ENCODE data around the gene VSIG2.
A peak's percentile ranks its signal among the peaks of the same experiment; 100 is the strongest.

The VSIG2 gene

DNA sequence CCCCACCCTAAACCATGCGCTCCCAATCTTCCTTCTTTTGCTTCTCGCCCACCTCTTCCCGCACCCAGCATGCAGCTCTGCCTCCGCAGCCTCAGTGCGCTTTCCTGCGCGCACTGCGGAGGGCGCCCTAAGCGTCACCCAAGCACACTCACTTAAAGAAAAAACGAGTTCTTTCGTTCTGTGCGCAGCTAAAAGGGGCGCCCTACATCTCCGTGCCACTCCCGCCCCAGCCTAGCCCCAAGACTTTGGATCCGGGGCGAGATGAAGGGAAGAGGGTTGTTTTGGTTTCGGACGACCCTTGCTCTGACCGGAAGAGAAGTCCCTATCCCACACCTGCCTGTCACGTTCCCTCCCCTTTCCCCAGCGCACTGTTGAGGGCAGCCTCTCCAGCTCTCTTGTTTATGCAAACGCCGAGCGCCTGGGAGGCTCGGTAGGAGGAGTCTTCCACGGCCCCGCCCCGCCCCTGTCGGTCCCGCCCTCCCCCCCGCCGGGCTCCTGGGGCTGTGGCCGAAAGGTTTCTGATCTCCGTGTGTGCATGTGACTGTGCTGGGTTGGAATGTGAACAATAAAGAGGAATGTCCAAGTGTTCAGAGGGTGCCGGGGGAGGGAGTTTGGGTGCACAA, 5.3 kb downstream of the VSIG2 start:
- DNase-seq, result peak; percentile 65

- no peak for DNase-seq
Measured at GRCh38 chr11:124745835-124746620, 6.0 kb downstream of the VSIG2 start.

- no peak for DNase-seq
Measured at GRCh38 chr11:124745270-124745834, 6.7 kb downstream of the VSIG2 start.

GRCh38 chr11:124743050-124743449, 9.0 kb downstream of the VSIG2 start:
- DNase-seq, result no peak

GRCh38 chr11:124742555-124742954, 9.5 kb downstream of the VSIG2 start:
- DNase-seq, result no peak

DNA sequence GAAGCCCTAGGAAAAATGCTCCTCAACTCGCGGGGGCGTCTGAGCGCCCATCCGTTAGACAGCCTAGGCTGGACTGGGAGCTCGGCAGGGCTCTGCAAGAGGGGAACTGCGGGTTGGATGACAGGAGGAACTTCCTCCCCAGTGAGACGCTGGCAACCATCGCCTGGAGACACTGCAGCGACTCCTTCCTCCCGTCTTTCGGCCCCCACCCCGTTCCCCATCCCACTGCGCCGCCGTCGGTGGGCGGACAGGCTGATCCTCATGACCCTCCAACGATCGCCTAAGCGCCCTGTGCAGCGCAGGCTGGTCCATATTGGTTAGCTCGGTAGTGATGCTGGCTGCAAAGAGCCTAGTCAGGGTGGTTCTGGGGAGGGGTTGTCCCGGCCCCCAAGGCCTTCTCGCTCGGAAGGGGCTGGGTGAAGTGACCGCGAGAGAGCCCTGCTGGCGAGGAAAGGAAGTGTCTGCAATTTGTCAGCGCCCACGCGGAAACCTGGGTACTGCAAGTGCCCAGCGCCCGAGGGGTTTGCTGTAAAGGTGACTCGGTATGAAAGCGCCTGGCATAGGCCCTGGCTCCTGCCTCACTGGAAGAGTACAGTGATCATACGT, 11.7 kb downstream of the VSIG2 start:
- DNase-seq, result no peak

- DNase-seq, result peak; percentile 87
Measured at GRCh38 chr11:124739479-124740276, 12.4 kb downstream of the VSIG2 start, which contains the start of gene NRGN. Gene NRGN, plus strand, starts transcription at chr11:124739942. Its CDS starts 143 bp downstream, at chr11:124740085.

DNA sequence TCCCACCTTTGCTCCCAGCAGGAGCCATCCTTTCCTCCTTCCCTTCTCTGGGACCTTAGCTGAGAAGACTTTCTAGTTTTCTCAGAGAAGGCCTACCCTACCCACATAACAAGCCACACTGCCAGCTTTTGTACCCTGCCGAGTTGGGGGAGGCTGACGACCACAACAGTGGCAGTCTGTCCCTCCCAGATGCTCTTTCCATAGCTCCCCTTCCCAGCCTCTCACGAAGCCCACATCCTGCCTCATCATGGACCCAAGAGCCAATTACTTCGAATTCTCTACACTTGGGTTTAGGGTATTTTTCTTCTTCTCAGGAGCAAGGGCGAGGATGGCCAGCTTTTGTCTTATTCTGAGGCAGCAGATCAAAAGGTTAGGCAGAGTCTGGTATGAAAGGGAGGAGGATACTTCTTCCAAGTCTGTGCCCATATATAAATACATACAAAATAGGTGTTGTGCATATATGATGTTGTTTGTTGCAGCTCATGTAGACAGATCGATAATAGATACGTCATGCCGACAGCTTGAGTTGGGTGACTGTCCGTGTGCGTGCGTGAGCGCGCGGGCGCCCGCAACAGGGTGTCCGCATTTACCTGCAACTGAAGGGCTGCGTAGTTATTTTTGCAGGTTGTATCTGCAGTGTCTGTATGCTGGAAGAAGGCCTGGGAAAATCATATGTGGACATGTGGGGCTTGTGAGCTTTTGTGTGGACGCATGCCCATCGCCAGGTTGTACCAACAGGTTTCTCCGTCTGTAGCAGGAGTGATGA, 13.2 kb downstream of the VSIG2 start:
- no peak for DNase-seq

DNA sequence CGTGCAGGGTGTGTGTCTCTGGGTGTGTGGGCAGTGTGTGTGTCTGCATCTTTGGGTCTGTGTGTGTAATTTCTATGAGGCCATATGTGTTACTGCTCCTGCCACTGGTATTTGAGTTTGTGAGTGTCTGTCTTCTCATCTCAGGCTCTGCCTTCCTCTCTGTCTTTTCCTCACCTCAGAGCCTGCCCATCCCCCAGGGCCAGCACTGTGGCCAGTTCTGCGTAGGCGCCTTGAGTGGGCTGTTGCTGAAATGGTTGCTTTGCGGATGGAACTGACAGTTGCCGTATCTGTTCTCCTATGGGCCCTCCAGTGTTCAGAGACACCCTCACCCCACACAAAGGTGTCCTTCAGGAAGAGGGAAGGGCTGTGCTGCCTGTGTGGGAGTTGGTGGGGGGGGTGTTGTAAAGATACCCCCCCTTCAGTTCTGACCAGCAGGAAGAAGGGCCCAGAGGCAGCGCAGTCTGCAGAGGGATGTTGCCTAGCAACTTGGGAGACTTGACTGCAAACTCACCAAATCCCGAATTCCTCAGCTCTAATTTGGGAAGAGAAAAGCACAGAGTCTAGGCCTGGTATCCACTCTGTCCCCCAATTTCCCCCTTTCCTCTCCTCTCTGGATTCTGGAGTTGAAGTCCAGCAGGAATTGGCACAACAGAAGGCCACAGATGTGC, 14.3 kb downstream of the VSIG2 start:
- no peak for DNase-seq

- no peak for DNase-seq
Measured at GRCh38 chr11:124736736-124737135, 15.3 kb downstream of the VSIG2 start.

- DNase-seq, result no peak
Measured at GRCh38 chr11:124732230-124732629, 19.8 kb downstream of the VSIG2 start.

GRCh38 chr11:124729571-124729970, 22.5 kb downstream of the VSIG2 start:
- no peak for DNase-seq

GRCh38 chr11:124728134-124728533, 23.9 kb downstream of the VSIG2 start:
- no peak for DNase-seq

DNA sequence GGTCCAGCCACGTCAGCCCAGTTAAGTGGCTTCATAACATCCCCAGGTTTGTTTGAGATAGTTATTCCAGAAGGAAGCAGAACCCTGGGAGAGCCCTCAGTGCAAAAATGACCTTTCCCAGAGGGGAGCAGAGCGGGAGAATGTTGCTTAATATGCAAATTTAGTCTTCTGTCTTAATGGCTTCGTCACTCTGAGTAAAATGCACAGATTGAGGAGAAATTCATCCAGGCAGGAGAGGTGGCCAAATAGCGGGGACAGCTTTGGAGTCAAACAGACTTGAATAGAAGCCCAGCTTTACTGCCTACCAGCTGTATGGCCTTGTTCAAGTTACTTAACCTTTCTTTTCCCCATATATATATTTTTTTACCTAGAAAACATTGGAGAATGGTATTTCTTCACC, 24.6 kb downstream of the VSIG2 start:
- DNase-seq, result no peak

- no peak for DNase-seq
Measured at GRCh38 chr11:124725719-124726105, 26.3 kb downstream of the VSIG2 start.

DNA sequence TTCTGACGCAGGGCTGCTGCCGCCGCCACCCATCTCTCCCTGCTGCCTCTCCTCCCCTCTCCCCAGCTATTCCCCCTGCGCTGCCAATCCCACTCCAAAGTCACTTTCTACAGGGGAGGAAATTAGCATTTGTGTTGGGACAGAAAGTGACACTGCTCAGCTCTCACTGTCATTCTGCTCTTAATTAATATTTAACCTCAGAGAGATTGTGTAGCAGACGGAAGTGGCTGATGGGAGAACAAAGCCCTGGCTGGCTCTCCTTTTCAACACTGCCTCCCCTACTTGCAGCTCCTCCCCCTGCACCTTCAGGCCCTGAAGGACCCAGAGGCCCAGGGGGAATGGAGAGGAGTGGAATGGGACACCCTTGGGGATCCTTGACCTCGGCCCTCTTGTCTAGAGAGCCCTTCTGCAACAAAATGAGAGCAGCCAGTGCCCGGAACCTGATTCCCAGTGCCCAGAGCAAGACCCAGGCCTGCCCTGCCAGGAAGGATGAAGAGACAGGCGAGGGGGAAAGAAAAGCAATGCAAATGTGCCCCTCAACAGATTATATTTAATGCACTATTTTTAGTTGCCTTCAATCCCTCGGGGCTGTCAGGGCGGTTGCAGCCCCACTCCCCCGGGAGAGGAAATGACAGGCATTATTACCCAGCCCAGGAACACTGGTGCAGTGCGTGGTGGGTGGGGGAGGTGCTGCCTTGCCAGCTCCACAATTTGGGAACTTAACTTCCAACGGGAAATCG, 26.9 kb downstream of the VSIG2 start:
- no peak for DNase-seq

- DNase-seq, result no peak
Measured at GRCh38 chr11:124722176-124722575, 29.9 kb downstream of the VSIG2 start.

- DNase-seq, result no peak
Measured at GRCh38 chr11:124719534-124719933, 32.5 kb downstream of the VSIG2 start.

GRCh38 chr11:124718801-124719200, 33.3 kb downstream of the VSIG2 start:
- no peak for DNase-seq

DNA sequence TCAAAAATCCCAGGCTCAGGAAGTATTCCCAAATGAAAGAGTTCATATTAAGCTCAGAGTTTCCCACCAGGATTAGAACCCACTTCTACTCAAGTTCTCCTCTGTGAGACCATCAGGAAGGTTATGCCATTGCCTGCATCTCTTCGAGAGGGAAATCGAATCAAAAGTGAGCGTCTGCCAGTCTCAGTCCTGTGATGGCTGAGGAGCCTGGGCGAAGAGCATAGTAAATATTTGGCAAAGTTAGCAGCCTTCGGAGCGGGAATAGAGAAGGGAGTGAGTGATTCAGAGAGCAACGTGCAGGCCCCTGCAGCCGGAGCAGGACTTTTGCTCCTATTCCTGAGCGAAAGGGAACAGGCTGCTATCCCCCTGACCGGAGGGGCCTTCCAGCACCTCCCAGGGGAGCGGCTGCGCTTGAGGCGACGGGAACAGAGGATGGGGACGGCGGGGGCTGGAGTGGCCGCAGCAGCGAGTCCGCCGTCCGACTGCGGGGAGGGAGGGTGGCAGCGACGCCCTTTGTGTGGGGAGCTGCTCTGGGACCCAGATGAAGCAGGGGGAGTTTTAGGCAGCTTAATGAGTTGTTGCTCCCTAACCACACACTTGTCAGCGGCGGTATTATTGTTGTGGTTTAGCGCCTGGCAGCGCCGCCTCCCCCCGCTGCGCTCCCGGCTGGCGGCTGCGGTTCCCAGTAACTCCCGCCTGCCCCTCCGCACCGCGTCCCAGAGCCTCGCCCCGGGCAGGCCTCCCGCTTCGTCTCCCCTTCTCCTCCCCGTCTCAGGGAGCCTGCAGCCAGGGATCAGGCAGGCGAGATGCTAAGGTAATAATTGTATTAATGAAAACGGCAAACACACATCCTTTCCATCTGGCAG, 34.0 kb downstream of the VSIG2 start:
- DNase-seq, result no peak
